SK-N-SH treated with all-trans-retinoic acid at 6 μM for 48 hours (cell line): ENCODE measurements around the gene GORASP1.

ENCODE experiments used
- ATAC-seq: fragments of 200-7000 bp; cut with Tn5 transposase; 3 replicates; pipeline ENCODE4 v1.9.1; 2020; ENCODE audit warnings: mild to moderate bottlenecking, moderate library complexity
- ARNTL ChIP-seq: fragments of 450-650 bp; formaldehyde crosslinking; IDR thresholded peaks from 2 replicates; pipeline ENCODE4 v1.5.0; 2020; ENCODE audit warnings: low read depth, mild to moderate bottlenecking, moderate library complexity, borderline replicate concordance
- BACH2 ChIP-seq: fragments of 250-450 bp; sonication (Bioruptor Pico); IDR thresholded peaks from 2 replicates; pipeline ENCODE4 v1.9.0; 2021; ENCODE audit warnings: mild to moderate bottlenecking, borderline replicate concordance
- CSDC2 ChIP-seq: fragments of 250-450 bp; sonication (Bioruptor Pico); IDR thresholded peaks from 2 replicates; pipeline ENCODE4 v1.5.0; 2020; ENCODE audit warnings: mild to moderate bottlenecking, moderate library complexity
- CSRNP3 ChIP-seq: fragments of 250-450 bp; sonication (Bioruptor Pico); IDR thresholded peaks from 2 replicates; pipeline ENCODE4 v1.5.1; 2021; ENCODE audit warnings: mild to moderate bottlenecking, moderate library complexity
- ESRRG ChIP-seq: fragments of 250-450 bp; sonication (Bioruptor Pico); IDR thresholded peaks from 2 replicates; pipeline ENCODE4 v1.6.1; 2021; ENCODE audit warnings: mild to moderate bottlenecking
- ISL1 ChIP-seq: fragments of 250-450 bp; sonication (Bioruptor Pico); IDR thresholded peaks from 2 replicates; pipeline ENCODE4 v2.1.2; 2022; ENCODE audit warnings: mild to moderate bottlenecking, moderate library complexity
- OSR1 ChIP-seq: fragments of 250-450 bp; sonication (Bioruptor Pico); IDR thresholded peaks from 2 replicates; pipeline ENCODE4 v1.8.0; 2022; ENCODE audit warnings: moderate library complexity, mild to moderate bottlenecking, inconsistent platforms
- PPARA ChIP-seq: fragments of 250-450 bp; sonication (Bioruptor Pico); IDR thresholded peaks from 2 replicates; pipeline ENCODE4 v1.5.0; 2020; ENCODE audit warnings: mild to moderate bottlenecking, borderline replicate concordance
- SNAI2 ChIP-seq: fragments of 250-450 bp; sonication (Bioruptor Pico); IDR thresholded peaks from 2 replicates; pipeline ENCODE4 v1.5.0; 2020; ENCODE audit warnings: mild to moderate bottlenecking, moderate library complexity
- TCF4 ChIP-seq: fragments of 250-450 bp; sonication (Bioruptor Pico); IDR thresholded peaks from 2 replicates; pipeline ENCODE4 v1.8.0; 2021; ENCODE audit warnings: mild to moderate bottlenecking, moderate library complexity, borderline replicate concordance
- TOX ChIP-seq: fragments of 250-450 bp; sonication (Bioruptor Pico); IDR thresholded peaks from 2 replicates; pipeline ENCODE4 v1.8.0; 2021; ENCODE audit warnings: mild to moderate bottlenecking, moderate library complexity, borderline replicate concordance
- TSHZ2 ChIP-seq: fragments of 250-450 bp; sonication (Bioruptor Pico); IDR thresholded peaks from 2 replicates; pipeline ENCODE4 v1.5.0; 2020; ENCODE audit warnings: mild to moderate bottlenecking, moderate library complexity
- ZC3H10 ChIP-seq: fragments of 250-450 bp; sonication (Bioruptor Pico); IDR thresholded peaks from 2 replicates; pipeline ENCODE4 v1.5.1; 2021; ENCODE audit warnings: mild to moderate bottlenecking, moderate library complexity
- ZFP3 ChIP-seq: fragments of 250-450 bp; sonication (Bioruptor Pico); IDR thresholded peaks from 2 replicates; pipeline ENCODE4 v1.5.0; 2020; ENCODE audit warnings: mild to moderate bottlenecking, moderate library complexity
- ZFP30 ChIP-seq: fragments of 450-650 bp; formaldehyde crosslinking; IDR thresholded peaks from 2 replicates; pipeline ENCODE4 v1.5.0; 2022; ENCODE audit warnings: mild to moderate bottlenecking, moderate library complexity
- ZNF565 ChIP-seq: fragments of 450-650 bp; formaldehyde crosslinking; conservative IDR thresholded peaks from 2 replicates; pipeline ENCODE4 v1.5.0; 2020; ENCODE audit warnings: low read depth, mild to moderate bottlenecking, moderate library complexity
- ZNF70 ChIP-seq: fragments of 450-650 bp; formaldehyde crosslinking; IDR thresholded peaks from 2 replicates; pipeline ENCODE4 v1.5.0; 2020; ENCODE audit warnings: mild to moderate bottlenecking, moderate library complexity
- ZNF8 ChIP-seq: fragments of 450-650 bp; formaldehyde crosslinking; IDR thresholded peaks from 2 replicates; pipeline ENCODE4 v1.5.0; 2020; ENCODE audit warnings: mild to moderate bottlenecking, moderate library complexity
- TF ChIP-seq, protein P1 (sequence below): fragments of 250-450 bp; sonication (Bioruptor Pico); IDR thresholded peaks from 2 replicates; pipeline ENCODE4 v1.8.0; 2021; ENCODE audit warnings: low read depth, mild to moderate bottlenecking, moderate library complexity, borderline replicate concordance
- TF ChIP-seq, protein P2 (sequence below): fragments of 250-450 bp; sonication (Bioruptor Pico); IDR thresholded peaks from 2 replicates; pipeline ENCODE4 v1.5.1; 2020; ENCODE audit warnings: low read depth, mild to moderate bottlenecking, moderate library complexity
- TF ChIP-seq, protein P3 (sequence below): fragments of 250-450 bp; sonication (Bioruptor Pico); IDR thresholded peaks from 2 replicates; pipeline ENCODE4 v1.8.0; 2020; ENCODE audit warnings: mild to moderate bottlenecking, moderate library complexity, borderline replicate concordance

Gene GORASP1

GRCh38 chr3:39143051-39143885, 35.8 kb upstream of the GORASP1 start:
- ATAC-seq = no peak
- no peak for TF ChIP-seq TCF4 (CRISPR knock-in tag)
- TF ChIP-seq TSHZ2 (CRISPR knock-in tag) = no peak
- TF ChIP-seq ESRRG (CRISPR knock-in tag) = no peak
- no peak for TF ChIP-seq ISL1 (CRISPR knock-in tag)
- no peak for TF ChIP-seq TOX (CRISPR knock-in tag)
- no peak for TF ChIP-seq ZNF70 (CRISPR knock-in tag)
- no peak for TF ChIP-seq ZNF8
- TF ChIP-seq ZFP3 (CRISPR knock-in tag) = no peak
- no peak for TF ChIP-seq ZFP30 (CRISPR knock-in tag)
- no peak for TF ChIP-seq OSR1 (CRISPR knock-in tag)
- no peak for TF ChIP-seq ARNTL (CRISPR knock-in tag)
- no peak for TF ChIP-seq SNAI2 (CRISPR knock-in tag)
- TF ChIP-seq PPARA (CRISPR knock-in tag) = no peak
- TF ChIP-seq, protein P1, sequence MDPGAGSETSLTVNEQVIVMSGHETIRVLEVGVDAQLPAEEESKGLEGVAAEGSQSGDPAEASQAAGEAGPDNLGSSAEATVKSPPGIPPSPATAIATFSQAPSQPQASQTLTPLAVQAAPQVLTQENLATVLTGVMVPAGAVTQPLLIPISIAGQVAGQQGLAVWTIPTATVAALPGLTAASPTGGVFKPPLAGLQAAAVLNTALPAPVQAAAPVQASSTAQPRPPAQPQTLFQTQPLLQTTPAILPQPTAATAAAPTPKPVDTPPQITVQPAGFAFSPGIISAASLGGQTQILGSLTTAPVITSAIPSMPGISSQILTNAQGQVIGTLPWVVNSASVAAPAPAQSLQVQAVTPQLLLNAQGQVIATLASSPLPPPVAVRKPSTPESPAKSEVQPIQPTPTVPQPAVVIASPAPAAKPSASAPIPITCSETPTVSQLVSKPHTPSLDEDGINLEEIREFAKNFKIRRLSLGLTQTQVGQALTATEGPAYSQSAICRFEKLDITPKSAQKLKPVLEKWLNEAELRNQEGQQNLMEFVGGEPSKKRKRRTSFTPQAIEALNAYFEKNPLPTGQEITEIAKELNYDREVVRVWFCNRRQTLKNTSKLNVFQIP (CRISPR knock-in tag) = no peak
- TF ChIP-seq, protein P2, sequence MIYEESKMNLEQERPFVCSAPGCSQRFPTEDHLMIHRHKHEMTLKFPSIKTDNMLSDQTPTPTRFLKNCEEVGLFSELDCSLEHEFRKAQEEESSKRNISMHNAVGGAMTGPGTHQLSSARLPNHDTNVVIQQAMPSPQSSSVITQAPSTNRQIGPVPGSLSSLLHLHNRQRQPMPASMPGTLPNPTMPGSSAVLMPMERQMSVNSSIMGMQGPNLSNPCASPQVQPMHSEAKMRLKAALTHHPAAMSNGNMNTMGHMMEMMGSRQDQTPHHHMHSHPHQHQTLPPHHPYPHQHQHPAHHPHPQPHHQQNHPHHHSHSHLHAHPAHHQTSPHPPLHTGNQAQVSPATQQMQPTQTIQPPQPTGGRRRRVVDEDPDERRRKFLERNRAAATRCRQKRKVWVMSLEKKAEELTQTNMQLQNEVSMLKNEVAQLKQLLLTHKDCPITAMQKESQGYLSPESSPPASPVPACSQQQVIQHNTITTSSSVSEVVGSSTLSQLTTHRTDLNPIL (CRISPR knock-in tag) = no peak
- TF ChIP-seq, all 23 proteins: peak for 0

GRCh38 chr3:39142067-39142466, 34.6 kb upstream of the GORASP1 start:
- TF ChIP-seq ZNF8 (no peak), OSR1 (CRISPR knock-in tag) (no peak), ARNTL (CRISPR knock-in tag) (no peak), TSHZ2 (CRISPR knock-in tag) (no peak), ZFP30 (CRISPR knock-in tag) (no peak), CSDC2 (CRISPR knock-in tag) (no peak), ZNF565 (CRISPR knock-in tag) (no peak), ZFP3 (CRISPR knock-in tag) (no peak), TCF4 (CRISPR knock-in tag) (no peak), ESRRG (CRISPR knock-in tag) (no peak), CSRNP3 (CRISPR knock-in tag) (no peak), PPARA (CRISPR knock-in tag) (no peak), ZC3H10 (no peak), BACH2 (CRISPR knock-in tag) (no peak), TOX (CRISPR knock-in tag) (no peak)
- TF ChIP-seq, protein P3, sequence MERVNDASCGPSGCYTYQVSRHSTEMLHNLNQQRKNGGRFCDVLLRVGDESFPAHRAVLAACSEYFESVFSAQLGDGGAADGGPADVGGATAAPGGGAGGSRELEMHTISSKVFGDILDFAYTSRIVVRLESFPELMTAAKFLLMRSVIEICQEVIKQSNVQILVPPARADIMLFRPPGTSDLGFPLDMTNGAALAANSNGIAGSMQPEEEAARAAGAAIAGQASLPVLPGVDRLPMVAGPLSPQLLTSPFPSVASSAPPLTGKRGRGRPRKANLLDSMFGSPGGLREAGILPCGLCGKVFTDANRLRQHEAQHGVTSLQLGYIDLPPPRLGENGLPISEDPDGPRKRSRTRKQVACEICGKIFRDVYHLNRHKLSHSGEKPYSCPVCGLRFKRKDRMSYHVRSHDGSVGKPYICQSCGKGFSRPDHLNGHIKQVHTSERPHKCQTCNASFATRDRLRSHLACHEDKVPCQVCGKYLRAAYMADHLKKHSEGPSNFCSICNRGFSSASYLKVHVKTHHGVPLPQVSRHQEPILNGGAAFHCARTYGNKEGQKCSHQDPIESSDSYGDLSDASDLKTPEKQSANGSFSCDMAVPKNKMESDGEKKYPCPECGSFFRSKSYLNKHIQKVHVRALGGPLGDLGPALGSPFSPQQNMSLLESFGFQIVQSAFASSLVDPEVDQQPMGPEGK (CRISPR knock-in tag) = no peak
- TF ChIP-seq, protein P2 (CRISPR knock-in tag) = no peak
- ATAC-seq = no peak
